DMS153 treated with DMSO at 0.1 percent for 48 hours (cell line): ENCODE data around the gene IL10RA.
A peak's percentile ranks its signal among the peaks of the same experiment; 100 is the strongest.
"Not testable (repeated sequence)": the region's sequence is repeated elsewhere in the genome, so short reads cannot be mapped to it uniquely, and the experiment has no call there.

Experiments
- DNase-seq: peaks from one replicate; lab custom pipeline; 2025; ENCODE audit not compliant: unreplicated experiment; lab: John Stamatoyannopoulos, UW

The IL10RA gene

DNA sequence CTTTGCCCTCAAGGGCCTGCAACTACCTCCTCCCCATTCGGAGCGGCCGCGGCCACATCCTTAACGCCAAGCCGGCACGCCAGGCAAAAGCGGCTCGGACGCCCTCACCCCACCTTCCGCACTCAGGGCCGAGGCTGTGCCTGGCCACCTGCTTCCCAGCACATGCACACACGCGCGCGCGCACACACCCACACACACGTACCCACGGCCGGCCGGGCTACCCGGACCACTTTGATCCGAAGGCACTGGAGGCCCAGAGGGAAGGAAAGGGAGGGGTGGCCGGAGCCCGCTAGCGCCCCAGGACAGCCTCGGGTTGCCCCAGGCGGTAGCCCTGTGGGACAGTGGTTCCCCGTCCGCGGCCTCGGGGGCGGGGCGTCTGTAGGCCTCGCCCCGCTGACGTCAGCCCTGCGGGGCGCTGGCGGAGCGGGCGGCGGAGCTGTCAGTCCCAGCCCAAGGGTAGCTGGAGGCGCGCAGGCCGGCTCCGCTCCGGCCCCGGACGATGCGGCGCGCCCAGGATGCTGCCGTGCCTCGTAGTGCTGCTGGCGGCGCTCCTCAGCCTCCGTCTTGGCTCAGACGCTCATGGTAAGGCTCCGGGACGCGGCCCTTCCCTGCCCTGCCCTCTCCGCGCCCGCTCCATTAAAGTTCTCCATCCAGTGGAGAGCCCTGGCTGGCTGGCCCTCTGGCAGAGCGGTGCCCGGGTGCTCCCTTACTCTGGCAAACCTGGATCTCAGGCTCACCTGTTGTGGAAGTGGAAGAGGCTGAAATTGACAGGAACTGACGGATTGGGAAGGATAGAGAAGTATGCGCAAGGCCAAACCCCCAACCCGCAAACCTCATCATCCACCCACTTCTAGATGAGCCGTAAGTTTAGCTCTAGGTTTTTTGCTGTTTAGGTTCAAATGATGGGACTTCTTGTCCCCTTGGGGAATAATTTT is at the start of gene IL10RA:
Gene IL10RA (plus strand): TSS at position 442 of the 935 bp plus-strand sequence. CDS start 74 bp downstream, at position 516.
- peak; percentile 37 for DNase-seq

DNA sequence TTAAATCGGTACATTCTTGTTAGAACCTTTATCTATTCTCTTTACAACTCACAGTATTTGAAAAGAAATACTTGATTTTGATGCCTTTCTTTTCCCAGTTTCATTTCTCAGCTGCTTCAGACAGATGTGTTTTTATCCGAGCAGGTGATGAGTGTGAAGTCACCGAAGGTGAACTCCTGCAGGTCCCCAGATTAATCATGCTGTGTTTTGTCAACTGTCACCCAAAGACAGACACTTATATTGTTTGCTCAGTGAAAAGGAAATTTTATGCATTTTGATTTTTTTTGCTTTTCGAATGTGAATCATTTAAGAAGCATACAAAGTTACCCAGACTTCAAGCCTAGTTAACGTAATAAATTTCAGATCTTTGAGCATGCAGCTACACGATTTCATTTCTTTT is 49.2 kb upstream of the IL10RA start:
- no peak for DNase-seq

DNA sequence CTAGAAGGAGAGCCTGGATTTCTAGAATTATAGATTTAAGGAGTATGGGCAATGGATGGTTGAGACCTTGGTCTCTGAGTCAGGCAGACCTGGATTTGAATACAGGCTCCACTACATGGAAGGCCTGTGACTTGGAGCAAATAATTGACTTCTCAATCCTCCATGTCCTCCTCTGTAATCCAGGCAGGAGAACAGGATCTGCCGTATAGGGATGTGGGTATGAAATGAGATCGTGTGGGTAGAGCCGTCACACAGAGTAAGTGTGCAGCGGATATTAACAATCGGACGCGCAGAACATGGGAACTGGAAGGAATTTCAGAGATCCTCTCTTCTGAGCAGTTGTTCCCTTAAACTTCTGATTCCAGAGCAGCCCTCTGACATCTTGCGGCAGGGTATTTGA is 45.5 kb upstream of the IL10RA start:
- DNase-seq: no peak

DNA sequence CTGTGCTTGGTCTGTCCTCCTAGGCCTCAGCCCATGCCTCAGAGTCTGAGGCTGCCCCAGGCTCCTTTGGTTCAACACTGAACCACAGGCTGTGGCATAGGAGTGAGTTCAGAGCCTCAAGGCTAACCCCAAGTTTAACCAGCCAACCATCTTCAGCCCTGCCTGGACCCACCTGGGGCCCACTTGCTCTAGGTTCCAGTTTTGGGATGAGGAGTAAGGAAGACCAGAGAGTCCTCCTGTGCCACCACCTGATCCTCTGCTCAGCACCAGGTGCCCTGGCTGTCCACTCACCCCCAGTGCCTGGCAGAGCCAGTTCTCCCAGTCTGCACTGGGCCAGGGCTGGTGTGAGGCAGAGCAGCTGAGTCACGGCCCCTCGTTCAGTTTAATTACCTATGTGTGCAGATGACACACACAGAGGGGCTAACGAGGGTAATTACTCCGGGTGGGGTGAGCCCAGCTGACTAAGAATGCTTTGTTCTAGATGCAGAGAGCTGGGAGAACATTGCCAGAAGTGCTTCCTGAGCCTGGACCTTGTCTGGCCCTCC is 45.0 kb upstream of the IL10RA start:
- no peak for DNase-seq

DNA sequence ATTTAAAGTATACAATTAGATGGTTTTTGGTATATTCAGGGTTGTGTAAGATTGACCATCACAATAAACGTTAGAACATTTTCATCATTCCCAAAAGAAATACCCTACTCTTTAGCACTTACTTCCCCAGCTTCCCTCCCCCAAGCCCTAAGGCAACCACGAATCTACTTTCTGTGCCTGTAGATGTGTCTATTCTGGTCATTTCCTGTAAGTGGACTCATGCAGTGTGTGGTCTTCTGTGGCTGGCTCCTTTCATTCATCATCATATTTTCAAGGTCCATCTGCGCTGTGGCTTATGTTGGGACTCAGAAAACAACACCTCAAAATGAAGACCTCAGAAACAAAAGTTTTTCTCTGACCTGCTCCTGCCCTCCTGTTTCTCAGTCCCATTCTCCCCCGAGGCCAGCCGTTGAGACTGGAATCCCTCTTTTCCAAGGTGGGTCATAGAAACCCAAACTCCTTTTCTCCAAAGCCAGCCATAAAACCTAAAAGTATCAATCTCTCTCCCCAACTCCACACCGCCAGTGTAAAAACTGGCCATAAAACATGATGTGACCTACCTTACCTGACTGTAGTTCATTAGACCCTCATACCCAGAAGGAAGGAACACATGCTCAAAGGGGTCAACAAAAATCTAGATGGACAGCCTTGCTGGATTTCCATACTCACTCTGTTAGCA is 44.1 kb upstream of the IL10RA start:
- no peak for DNase-seq

DNA sequence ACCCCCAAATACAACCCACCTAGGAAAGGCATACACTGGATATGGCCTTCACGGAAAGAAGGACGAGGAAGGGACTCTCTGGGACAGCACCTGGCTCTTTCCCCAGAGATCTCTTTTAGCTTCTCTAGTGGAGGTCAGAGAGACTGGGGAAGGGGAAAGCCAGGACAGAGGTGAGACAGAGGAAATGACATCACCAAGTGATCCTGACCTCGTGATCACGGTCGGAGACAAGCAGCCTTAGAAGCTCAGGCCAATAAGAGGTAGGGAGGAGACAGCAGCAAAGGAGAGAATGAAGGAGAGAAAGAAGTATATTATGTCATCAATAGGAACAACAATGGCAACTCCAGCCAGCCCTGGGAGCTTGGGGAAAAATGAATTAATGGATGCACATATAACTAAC is 41.6 kb upstream of the IL10RA start:
- DNase-seq: no peak

DNA sequence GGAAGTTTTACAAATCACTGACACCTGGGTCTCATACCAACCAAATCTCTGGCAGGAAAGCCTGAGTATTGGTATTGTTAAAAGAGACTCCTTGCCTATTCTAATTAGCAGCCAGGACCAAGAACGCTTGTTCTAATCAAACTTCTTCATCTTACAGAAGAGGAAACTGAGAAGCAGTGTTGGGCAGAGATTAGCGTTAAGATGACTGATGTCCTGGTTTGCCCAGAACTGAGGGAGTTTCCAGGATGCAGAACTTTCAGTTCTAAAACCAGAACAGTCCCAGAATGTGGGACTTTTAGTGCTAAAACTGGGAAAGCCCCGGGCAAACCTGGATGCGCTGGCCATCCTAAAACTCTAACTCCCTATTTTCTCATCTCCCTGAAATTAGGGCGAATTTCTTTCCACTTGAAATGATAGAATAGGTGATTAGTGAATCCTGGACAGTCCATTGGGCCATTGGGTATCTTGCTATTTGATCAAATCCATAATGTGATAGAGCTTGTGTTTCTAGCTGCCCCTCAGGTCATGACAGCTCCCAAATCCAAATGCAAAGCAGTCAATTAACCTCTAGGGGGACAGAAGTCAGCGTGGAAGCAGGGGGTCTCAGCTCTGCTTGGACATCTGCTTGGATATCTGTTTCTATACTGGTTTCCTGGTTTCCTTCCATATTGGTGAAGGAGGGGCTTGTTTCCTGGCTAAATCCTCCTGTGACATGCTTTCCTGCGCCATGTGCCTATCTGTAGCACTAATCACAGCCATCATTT is 41.0 kb upstream of the IL10RA start:
- DNase-seq: no peak

DNA sequence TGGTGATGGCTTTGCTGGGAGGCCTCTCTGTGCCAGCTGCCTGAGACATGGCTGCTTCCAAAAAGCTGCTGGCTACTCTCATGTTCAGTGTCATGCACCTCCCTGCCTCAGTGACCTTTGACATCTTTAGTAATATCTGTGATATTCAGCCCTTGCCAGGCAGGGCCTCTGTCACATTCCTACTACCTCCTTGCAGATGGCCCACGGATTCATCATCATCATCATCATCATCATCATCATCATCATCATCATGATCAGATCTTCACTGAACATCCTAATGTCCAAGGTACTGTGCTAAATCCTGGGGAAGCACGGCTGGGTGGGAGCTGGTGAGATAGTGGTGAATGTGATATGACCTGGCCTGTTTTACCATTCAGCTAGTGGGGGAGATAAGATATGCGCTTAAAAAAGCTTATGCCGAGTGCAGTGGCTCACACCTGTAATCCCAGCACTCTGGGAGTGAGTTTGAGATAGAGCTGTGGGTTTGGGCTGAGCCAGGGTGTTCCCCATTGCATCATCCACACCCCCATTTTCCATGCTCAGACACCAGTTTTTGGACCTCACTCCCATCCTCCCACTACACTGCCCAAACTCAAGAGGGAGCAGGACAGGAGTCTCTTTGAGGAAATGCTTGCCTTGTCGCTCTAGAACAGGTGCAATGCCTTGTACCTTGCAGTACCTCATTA is 39.9 kb upstream of the IL10RA start:
- DNase-seq: no peak

DNA sequence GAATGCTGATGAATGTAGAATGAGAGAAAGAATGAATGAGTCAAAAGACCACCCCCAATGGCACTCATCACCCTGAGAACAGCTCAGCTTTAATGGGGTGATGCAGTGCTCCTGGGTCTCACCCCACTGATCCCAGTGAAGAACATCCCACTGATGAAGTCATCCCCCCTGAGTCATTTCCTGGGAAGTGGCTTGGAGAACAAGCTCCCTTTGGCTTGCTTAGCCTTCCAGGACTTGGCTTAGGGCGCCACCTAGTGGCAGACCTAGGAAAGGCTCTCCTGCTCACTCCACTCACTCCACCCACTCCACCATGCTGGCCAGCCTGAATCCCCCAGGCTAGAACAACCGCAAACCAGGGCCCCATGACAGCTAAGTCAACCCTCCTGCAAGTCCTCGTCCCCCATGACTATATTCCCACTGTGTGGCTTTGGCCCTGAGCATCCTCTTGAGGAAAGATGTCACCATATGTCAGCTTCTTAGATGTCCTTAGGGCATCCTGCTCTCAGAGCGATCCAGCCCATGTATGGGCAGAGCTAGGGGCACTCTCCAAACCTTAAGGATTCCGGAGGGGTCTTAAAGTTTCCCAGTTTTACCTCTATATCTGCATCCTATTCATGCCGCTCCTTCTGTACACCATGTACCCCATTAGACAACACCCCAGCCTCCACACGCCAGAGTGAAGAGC is 39.2 kb upstream of the IL10RA start:
- peak; percentile 78 for DNase-seq

DNA sequence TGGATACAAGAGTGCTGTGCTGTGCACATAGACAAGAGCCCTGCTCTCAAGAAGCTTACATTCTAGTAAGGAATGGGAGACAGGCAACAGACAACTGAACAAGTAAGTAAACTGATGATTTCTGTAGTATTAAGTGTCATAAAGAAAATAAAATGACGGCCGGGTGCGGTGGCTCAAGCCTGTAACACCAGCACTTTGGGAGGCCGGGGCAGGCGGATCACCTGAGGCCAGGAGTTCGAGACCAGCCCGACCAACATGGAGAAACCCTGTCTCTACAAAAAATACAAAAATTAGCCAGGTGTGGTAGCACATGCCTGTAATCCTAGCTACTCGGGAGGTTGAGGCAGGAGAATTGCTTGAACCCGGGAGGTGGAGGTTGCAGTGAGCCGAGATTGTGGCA is 38.4 kb upstream of the IL10RA start:
- DNase-seq: not testable (repeated sequence)

DNA sequence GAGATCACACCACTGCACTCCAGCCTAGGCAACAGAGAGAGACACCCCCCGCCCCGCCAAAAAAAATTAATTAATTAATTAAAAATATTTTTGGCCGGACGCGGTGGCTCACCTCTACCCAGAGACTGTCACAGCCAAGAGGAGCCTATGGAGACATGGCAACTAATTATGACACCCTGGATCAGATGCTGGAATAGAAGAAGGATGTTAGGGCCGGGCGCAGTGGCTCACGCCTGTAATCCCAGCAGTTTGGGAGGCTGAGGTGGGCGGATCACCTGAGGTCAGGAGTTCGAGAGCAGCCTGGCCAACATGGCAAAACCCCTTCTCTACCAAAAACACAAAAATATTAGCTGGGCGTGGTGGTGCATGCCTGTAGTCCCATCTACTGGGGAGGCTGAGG is 37.7 kb upstream of the IL10RA start:
- not testable (repeated sequence) for DNase-seq

DNA sequence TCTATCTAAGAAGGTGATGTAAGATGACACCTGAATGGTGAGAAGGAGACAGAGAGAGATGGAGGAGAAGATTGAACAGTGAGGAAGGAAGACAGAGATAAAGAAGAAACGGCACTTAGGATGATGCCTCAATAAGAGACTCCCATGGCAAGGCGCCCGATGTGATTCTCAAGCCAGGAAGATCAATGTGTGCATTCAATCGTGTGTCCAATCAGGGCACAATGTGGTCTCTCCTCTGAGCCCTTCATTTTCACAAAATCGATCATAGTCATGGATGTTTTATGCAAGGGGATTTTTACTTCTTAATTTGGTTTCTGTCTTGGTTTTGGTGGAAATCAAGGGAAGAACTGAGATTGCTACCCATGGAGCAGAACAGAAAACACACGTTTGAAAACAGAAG is 37.1 kb upstream of the IL10RA start:
- no peak for DNase-seq

DNA sequence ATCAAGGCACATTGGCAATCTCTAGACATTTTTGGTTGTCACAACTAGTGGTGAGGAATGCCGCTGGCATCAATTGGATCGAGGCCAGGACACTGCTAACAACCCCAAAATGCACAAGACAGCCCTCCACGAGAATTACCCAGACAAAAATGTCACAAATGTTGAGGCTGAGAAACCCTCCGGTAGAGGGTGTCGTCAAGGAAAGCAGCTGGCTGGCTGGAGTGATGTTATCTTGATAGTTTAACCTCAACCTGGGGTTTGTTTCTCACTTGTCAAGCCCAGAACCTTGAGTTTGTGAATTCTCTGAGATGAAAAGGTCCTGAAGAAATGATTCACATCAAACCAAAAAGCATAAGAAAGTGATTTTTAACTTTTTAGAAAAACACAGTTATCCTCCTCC is 35.9 kb upstream of the IL10RA start:
- DNase-seq: no peak

DNA sequence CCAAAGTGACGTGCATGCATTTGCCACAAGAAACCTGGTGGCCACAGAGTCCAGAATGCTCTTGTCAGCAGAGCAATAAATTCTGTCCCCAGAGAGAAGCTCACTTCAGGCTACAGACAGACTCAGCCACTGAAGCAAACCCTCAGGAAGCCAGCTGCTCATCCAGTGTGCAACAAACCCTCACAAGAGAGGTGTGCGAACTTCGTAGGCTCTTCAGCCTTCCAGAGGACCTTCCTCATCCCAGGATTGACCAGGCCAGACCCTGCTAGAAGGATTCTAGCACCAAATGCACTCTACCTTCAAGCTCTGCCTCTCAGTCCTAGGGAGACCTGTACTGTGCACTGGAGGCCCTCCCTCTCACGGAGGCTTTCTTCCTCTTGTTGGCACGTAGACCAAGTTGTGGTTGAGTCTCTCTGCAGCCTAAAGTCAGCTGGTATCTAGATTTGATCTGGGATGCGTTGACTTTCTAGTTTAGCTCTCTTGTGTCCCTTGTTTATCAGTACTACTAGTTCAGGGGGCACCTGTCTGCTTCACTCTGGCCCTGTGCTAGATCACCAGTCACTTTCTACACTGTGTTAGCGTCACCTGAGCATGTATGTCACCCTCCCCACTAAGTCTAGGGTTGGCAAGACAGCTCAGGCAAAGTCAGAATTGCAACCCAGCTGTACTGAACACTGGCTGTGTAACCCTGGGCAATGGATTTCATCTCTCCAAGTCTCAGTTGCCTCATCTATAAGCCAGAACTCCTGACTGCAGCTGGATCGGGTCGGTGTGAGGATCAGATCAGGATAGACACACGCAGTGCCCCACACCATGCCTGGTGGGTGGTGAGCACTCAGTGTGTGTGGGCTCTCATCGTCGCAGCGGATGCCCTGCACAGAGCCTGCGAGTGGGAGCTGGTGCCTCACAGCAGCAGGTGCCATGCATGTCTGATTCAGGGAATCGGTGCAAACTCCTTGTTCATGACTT is 34.9 kb upstream of the IL10RA start:
- no peak for DNase-seq

DNA sequence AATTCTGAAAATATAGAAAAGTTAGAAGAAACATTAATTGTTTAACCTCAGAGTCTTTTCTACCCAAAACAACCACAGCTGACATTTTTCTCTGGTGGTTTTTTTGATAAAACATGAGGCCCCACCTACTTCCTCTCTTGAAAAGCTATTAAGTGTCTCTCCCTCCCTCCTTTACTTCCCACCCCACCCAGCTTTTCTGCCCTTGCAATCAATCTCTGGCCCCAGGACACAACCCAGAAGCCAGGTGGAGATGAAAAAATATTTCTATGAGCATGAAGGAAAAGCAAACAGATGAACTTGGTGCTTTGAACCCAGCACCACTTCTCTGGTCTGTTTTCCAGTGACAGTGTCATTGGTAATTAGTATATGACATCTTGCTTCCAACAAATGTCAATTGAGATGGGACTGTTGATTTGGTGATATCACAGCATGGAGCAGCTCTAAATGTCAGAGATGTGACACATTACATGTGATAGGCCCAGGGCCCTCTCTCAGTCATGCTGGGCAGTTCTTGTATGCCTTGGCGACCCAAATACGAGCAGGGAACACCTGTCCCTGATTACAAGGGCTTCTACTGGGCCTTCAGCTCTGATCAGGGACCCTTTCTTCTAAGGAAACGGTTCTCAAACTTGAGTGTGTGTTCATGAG is 33.0 kb upstream of the IL10RA start:
- DNase-seq: no peak

DNA sequence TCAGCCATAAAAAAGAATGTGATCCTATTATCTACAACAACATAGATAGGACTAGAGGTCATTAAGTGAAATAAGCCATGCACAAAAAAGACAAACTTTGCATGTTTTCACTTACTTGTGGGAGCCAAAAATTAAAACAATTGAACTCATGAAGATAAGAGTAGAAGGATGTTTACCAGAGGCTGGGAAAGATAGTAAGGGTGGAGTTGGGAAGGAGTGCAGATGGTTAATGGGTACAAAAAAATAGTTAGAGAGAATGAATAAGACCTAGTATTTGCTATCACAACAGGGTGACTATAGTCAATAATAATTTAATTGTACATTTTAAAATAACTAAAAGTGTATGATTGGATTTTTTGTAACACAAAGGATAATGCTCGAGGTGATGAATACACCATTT is 27.2 kb upstream of the IL10RA start:
- no peak for DNase-seq

DNA sequence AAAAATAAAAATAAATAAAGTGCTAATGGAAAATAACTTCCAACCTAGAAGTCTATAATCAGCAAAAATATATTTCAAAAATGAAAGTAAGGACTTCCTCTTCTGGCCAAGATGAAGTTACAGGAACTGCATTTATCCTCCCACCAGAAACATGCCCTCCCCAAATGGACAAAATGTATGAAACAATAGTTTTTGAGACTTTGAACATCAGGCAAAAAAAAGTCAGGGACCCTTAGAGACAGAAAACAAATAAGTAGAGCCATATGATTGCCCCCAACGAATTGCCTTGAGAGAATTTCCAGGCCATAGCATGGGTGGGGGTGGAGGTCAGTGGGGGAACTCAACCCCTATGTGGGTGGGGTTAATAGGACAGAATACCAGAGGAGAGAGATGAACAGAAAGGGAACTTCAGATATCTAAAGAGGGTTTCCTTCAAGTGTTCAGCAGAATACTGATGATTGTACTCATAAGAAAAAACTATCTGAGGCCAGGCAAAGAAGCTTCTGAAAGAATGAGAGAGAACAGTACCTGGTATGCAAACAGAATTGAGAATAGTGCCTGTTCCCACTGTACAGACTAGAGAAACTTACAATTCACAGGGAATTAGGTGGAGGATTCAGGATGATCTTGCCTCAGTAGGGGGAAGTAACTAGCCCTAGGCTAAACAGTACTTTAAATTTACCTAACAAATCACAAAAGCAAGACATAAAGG is 26.6 kb upstream of the IL10RA start:
- DNase-seq: no peak

DNA sequence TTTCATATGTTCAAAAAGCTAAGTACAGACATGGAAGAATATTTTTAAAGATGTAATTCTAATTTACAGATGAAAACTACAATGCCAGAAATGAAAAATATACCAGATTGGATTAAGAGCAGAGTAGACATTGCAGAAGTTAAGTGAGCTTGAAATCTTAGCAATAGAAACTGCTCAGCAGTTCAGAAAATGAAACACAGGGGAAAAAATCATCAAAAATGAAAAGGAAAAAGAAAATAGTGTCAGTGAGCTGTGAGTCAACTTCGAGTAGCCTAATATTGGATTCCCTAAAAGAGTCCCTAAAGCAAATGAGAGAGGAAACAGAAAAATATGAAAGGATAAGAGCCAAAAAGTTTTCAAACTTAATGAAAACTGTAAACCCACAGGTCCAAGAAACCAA is 25.8 kb upstream of the IL10RA start:
- no peak for DNase-seq
